Measurements from ENCODE around the gene SLC35F3. TPM values are rescaled to one million over a fixed set of nuclear protein-coding genes. Genes with fewer than 3 reads are reported as not detected.

SLC35F3 gene
- total RNA-seq, 1 experiment from 2014 or later, result not detected

DNA sequence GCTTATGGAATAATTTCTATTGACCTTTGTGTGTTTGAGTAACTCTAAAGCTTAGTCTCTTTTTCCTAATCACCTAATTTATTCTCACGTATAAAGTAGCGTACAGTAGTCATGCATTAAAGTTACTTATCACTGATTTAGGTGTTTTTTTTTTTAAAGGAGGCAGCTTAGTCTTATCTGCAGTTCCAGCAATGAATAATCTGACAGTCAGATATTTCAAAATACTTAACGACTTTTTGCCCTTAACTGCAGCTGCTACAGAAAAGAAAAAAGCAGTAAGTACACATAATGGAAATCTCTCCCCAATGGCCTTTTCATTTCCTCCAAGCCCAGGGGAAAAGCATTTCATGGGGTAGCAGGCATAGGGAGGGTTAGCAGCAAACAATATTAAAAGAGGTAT is 54.6 kb downstream of the SLC35F3 start:
- Histone ChIP-seq H3K9me3 (peaks cover 12% of the 10 kb centered on the region), H3K27me3 (replicated peaks; ENCODE audit: control insufficient read depth, insufficient read depth, low read length) (no peaks in the 10 kb centered on the region), H3K4me1 (no peaks in the 10 kb centered on the region), H3K36me3 (ENCODE audit: control insufficient read depth, insufficient read depth, low read length) (no peaks in the 10 kb centered on the region), H3K4me3 (ENCODE audit: low read depth, low read length) (no peak overlapping the region)
- Mint-ChIP-seq H3K27me3 (ENCODE audit: insufficient read depth, unreplicated experiment) (no peaks in the 10 kb centered on the region), H3K9me3 (ENCODE audit: unreplicated experiment) (peaks cover 17% of the 10 kb centered on the region), H3K4me3 (ENCODE audit: unreplicated experiment) (no peak overlapping the region), H3K4me1 (ENCODE audit: low read depth, unreplicated experiment) (no peaks in the 10 kb centered on the region), H3K27ac (ENCODE audit: unreplicated experiment) (no peak overlapping the region), H3K36me3 (ENCODE audit: insufficient read depth, unreplicated experiment) (no peaks in the 10 kb centered on the region)
- intact Hi-C loops (cut with micrococcal nuclease; ENCODE audit: unreplicated experiment), result no loop called here
- no peak for DNase-seq
- no TSS peak for BruUV-seq (replicated peaks)
- ChIA-PET CTCF (no interaction called here), POLR2A (no interaction called here)
- no peak for TF ChIP-seq CTCF (IDR thresholded peaks at IDR 0.05; ENCODE audit: insufficient read depth in 1 of 2, low read depth in 1 of 2, low read length in 1 of 2, severe bottlenecking in 1 of 2, unreplicated experiment in 1 of 2)

GRCh38 chr1:233959971-233960370 is 55.5 kb downstream of the SLC35F3 start:
- H3K4me3 ChIP-seq (ENCODE audit: low read depth, low read length), result no peak overlapping the region
- Mint-ChIP-seq H3K4me1 (ENCODE audit: low read depth, unreplicated experiment) (no peaks in the 10 kb centered on the region), H3K4me3 (ENCODE audit: unreplicated experiment) (no peak overlapping the region), H3K36me3 (ENCODE audit: insufficient read depth, unreplicated experiment) (no peaks in the 10 kb centered on the region), H3K27ac (ENCODE audit: unreplicated experiment) (no peak overlapping the region), H3K9me3 (ENCODE audit: unreplicated experiment) (peaks cover 17% of the 10 kb centered on the region), H3K27me3 (ENCODE audit: insufficient read depth, unreplicated experiment) (no peaks in the 10 kb centered on the region)
- no peaks in the 10 kb centered on the region for H3K4me1 ChIP-seq
- intact Hi-C loops (cut with micrococcal nuclease; ENCODE audit: unreplicated experiment), result no loop called here
- DNase-seq, result no peak
- H3K27me3 ChIP-seq (replicated peaks; ENCODE audit: control insufficient read depth, insufficient read depth, low read length), result no peaks in the 10 kb centered on the region
- H3K9me3 ChIP-seq, result peaks cover 12% of the 10 kb centered on the region
- ChIA-PET POLR2A (no interaction called here), CTCF (no interaction called here)
- no peak for TF ChIP-seq CTCF (IDR thresholded peaks at IDR 0.05; ENCODE audit: insufficient read depth in 1 of 2, low read depth in 1 of 2, low read length in 1 of 2, severe bottlenecking in 1 of 2, unreplicated experiment in 1 of 2)
- BruUV-seq (replicated peaks), result no TSS peak
- H3K36me3 ChIP-seq (ENCODE audit: control insufficient read depth, insufficient read depth, low read length), result no peaks in the 10 kb centered on the region

DNA sequence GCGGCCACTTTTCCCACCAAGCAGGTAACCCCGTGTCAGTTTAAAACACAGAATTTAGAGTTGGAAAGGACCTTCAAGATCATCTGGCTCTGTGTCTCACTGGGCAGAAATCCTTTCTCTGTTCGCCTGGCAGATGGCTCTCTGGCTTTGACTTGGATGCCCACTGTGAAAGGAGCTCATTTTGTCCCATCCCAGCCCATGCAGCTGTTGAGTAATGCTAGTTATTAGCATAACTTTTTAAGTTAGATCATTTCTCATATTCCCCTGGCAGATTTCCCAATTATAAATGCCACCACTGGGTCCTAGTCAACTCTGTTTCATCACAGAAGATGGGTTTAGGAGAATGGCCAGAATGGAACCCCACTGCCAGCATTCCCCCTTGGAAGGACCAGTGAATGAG is 55.9 kb downstream of the SLC35F3 start:
- no peaks in the 10 kb centered on the region for H3K4me1 ChIP-seq
- no peak overlapping the region for H3K27ac Mint-ChIP-seq (ENCODE audit: unreplicated experiment)
- intact Hi-C loops (cut with micrococcal nuclease; ENCODE audit: unreplicated experiment), result no loop called here
- BruUV-seq (replicated peaks), result no TSS peak
- H3K36me3 ChIP-seq (ENCODE audit: control insufficient read depth, insufficient read depth, low read length), result no peaks in the 10 kb centered on the region
- no peak overlapping the region for H3K4me3 ChIP-seq (ENCODE audit: low read depth, low read length)
- peaks cover 12% of the 10 kb centered on the region for H3K9me3 ChIP-seq
- H3K4me1 Mint-ChIP-seq (ENCODE audit: low read depth, unreplicated experiment), result no peaks in the 10 kb centered on the region
- no peak overlapping the region for H3K4me3 Mint-ChIP-seq (ENCODE audit: unreplicated experiment)
- peaks cover 14% of the 10 kb centered on the region for H3K9me3 Mint-ChIP-seq (ENCODE audit: unreplicated experiment)
- DNase-seq, result no peak
- no peaks in the 10 kb centered on the region for H3K27me3 ChIP-seq (replicated peaks; ENCODE audit: control insufficient read depth, insufficient read depth, low read length)
- no peaks in the 10 kb centered on the region for H3K36me3 Mint-ChIP-seq (ENCODE audit: insufficient read depth, unreplicated experiment)
- ChIA-PET CTCF (no interaction called here), POLR2A (no interaction called here)
- no peak for TF ChIP-seq CTCF (IDR thresholded peaks at IDR 0.05; ENCODE audit: insufficient read depth in 1 of 2, low read depth in 1 of 2, low read length in 1 of 2, severe bottlenecking in 1 of 2, unreplicated experiment in 1 of 2)
- H3K27me3 Mint-ChIP-seq (ENCODE audit: insufficient read depth, unreplicated experiment), result no peaks in the 10 kb centered on the region
